GM18519 (cell line): ENCODE measurements around the gene MKRN2OS.

Experiments used
- ATAC-seq: cut with Tn5 transposase; IDR thresholded peaks from one replicate; pipeline ENCODE4 v1.9.1; 2021; ENCODE audit warnings: mild to moderate bottlenecking, moderate library complexity; ENCODE audit not compliant: unreplicated experiment, low FRiP score

The MKRN2OS gene

DNA sequence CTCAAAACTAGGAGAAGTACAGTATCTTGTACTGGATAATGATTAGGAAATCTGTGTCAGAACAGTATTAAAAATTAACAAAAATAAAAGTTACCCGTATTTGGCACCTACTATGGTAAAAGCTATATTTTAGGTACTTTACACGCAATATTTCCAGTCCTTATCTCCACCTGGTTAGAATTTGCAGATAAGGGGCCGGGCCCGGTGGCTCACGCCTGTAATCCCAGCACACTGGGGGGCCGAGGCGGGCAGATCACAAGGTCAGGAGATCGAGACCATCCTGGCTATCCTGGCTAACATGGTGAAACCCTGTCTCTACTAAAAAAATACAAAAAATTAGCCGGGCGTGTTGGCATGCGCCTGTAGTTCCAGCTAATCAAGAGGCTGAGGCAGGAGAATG is 28.4 kb downstream of the MKRN2OS start:
- no peak for ATAC-seq

DNA sequence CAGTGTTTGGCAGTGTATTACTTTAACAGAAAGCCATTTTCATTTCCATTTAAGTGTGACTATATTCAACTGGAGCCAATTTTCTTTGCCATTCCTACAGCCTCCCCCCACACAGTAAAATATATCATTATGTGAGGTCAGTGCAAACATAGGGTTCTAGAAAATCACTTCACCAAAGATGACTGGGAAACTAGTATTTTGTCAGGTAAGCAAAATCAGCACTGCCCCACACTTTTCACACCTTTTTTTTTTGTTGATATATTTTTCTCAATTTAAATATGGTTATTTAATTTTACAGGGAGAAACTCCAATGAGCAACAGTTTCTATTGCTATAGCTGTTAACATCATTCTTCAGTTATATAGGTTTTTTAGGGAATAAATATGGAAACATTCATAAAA is 29.7 kb downstream of the MKRN2OS start:
- no peak for ATAC-seq

DNA sequence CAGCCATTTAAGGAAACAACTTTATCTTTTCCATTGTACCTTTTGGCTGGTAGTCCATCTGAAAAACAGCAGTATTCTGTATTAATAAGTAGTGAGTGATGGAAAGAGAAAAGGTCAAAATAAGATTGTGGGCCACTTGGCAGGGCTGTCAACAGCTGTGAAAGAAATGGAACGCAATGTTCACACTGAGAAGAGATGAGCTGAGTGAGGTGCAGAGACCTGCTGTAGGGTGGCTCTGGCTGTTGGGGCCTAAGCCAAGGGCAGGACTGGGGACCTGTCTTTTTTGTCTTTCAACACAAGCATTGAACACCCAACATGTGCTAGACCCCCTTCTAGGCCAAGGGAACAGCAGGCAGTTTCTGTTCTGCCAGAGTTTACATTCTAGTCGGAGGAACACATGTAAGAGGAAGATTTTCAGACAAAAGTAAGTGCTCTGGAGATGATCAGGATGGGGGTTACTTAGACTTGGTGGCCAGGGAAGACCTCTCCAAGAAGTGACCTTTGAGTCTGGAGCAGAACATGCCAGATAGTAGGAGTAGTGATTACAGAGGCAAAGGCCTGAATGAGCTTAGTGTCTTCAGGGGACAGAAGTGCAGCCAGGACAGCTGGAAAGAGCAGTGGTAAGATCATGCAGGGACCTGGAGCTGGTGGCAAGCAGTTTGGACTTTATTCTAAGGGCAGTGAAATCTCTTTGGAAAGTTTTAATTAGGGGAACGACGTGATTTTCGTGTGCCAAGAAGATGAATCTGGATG is 31.4 kb downstream of the MKRN2OS start:
- ATAC-seq = no peak

DNA sequence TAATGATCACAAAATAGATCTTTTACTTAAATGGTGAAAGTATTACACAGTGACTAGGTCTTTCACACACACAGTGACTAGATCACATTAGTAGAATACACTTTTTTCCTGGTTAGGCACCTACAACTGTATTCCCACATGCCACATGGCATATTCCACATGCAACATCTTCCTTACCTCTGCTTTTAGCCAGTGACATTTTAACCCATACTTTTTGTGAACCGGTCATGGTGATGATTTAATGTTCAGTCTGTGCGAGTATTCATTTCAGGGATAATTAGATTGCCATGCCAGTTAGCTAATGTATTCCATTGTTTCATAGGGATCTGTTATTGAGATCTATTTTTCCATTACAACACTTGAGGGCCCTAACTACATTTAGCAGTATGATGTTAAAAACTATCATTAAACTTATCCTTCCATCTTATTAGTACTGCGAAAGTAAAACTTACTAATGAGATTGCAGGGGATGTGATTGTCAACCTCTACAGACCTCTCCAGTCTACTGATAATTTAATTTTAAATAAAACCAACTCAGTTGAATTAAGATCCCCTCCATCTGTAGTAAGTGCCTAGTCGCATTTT is 32.7 kb downstream of the MKRN2OS start:
- no peak for ATAC-seq

DNA sequence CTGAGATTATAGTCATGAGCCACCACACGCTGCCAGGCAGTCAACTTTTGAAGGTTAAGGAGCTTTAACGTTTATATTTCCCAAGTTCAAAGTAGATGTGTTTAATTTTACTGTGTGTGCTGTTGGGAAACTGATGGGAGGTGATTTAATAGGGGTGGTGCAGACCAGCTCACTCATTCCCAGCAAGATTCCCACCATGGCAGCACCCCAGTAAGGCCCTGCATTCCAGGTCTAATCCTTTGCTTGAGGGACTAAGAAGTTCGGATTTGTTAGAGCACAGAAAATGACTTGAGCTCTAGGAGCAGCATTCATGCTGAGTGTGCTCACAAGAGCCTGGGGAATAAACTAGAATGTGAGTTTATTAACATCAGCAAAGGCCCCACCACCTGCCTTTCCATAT is 35.8 kb downstream of the MKRN2OS start:
- ATAC-seq = no peak

DNA sequence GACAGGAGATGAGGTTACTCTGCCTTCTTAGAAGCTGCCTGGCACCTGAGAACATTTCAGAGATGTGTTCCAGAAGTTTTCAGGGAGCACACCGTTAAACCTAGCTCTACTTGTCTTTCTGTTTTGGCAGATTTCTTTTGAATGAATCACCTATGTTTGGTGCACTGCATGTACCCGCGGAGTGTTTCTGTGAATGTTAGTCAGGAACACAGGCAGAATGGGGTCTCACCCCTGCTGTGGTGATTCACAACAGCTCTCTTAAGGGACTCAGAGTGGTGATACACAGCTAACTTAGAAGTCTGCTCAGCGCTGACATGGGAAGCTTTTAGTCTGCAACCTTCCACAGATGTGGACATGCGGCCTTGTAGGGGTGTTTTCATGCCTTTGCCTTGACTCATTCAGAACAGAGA is 37.0 kb downstream of the MKRN2OS start:
- ATAC-seq = no peak

DNA sequence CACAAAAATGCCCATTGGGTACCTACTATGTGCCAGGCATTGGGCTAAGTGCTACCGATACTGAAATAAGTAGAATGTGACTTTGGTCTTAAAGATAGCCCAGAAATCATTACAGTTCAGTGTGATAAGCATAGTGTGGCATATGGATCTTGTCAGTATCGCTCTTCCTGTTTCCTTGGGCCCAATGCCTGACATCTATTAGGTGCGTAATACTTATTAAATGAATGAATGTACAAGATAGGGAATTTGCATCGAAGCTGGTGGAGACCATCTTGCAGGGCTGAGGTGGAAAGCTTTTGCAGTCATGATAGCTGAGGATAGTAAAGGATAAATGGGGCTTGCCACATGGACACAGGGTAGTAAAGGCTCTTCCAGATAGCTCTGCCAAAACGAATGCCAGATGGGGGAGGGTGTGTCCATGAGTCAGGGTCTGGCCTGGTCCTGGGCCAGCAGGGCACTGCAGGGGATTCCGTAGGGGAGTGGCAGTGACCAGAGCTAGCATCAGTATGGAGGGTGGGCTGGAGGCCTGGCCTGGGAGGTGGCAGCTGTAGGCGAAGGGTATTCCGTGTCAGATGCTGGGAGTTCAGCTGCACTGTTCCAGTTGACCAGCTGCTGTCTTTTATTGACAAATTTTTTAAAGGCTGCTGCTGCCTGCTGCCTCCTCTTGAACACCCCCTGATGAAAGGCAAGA is 37.6 kb downstream of the MKRN2OS start:
- ATAC-seq = no peak

DNA sequence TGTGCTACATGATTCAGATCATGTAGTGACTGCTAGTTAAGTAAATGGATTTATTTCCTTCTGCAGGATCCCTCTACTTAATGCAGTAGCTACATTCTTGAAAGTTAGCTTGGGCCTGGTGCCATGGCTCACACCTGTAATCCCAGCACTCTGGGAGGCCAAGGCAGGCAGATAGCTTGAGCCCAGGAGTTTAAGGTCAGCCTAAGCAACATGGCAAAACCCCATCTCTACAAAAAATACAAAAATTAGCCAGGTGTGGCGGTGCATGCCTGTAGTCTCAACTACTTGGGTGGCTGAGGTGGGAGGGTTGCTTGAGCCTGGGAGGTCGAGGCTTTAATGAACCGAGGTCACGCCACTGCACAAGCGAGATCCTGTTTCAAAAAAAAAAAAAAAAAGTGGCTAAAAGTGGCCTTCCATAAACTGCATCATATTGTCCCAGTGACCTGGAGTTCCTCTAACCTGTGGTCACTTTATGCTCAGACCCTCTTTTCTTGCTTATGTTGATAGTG is 39.0 kb downstream of the MKRN2OS start:
- ATAC-seq = no peak

DNA sequence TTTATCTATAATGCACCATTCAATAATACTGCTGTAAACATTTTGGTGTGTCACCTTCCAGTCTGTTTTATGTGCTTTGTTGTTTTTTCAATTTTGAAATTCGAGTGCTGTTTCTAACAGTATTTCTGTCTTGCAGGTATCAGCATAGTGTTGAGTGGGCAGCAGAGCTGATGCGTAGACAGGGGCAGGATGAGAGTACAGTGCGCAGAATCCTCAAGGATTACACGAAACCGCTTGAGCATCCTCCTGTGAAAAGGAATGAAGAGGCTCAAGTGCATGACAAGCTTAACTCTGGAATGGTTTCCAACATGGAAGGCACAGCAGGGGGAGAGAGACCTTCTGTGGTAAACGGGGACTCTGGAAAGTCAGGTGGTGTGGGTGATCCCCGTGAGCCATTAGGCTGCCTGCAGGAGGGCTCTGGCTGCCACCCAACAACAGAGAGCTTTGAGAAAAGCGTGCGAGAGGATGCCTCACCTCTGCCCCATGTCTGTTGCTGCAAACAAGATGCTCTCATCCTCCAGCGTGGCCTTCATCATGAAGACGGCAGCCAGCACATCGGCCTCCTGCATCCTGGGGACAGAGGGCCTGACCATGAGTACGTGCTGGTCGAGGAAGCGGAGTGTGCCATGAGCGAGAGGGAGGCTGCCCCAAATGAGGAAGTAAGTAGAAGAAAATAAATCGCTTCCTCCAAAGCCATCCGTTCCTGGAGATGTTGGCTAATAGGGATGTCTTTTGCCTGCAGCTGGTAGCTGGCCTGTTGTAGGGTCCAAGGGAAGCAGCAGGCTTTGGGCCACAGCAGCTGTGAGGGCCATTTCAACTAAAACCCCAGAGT is 42.0 kb downstream of the MKRN2OS start:
- ATAC-seq = no peak

DNA sequence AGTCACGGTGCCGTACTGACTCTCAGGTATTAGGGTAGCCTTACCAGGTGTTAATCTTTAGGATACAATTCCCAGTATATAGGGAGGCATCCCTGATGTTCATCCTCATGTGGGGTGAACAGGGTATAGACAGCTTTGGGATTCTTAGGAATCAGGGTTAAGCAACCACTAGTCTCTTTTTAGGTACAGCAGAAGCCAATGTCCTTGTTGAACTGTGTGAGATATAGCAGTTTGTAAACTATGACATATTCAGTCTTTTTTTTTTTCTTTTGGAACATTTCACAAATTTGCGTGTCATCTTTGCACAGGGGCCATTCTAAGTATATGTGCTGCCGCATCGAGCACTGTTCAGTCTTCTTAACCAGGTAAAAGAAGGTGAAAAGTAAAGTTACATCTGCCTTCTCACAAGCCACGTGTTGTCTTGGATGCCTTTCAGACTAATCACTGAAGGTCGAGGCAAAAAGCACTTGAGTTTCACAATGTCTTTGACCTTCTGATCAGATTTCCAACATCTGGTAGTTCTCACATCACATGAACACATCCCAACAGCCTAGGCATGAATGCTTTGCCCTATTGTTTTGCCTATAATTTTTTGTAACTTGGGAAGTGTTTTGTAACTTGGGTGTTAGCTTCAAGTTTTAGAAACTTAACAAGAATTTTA is 43.8 kb downstream of the MKRN2OS start:
- ATAC-seq = no peak

DNA sequence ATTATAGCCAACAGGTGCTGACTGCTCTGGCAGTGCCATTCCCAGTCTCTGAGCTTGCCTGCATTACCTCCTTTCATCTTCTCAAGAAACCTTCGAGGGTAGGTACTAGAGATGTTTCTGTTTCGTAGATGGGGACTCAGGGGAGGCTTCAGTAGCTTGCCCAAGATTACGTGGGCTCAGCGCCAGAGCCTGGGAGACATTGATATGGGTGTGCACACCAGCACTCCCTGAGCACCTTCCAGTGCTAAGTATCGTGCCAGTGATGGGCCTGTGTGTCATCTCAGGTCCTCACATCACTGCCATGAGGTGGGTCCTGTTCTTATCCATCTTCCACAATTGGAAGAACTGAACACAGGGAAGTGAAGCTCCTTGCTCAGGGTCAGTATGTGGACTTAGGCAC is 45.8 kb downstream of the MKRN2OS start:
- no peak for ATAC-seq

DNA sequence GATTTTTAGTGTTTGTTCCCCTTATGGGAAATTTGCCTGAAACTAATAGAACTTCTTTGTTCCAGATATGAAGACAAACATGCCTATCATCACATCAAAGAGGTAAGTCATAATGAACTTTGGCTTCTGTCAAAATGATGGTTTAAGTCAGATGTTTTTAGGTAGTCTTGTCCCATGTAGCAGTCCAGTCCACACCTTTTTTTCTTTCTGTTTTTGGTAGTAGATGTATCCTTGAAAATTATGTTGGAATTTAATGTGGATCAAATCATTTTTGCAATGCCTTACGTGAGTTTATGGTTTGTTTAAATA is 48.9 kb downstream of the MKRN2OS start:
- no peak for ATAC-seq

DNA sequence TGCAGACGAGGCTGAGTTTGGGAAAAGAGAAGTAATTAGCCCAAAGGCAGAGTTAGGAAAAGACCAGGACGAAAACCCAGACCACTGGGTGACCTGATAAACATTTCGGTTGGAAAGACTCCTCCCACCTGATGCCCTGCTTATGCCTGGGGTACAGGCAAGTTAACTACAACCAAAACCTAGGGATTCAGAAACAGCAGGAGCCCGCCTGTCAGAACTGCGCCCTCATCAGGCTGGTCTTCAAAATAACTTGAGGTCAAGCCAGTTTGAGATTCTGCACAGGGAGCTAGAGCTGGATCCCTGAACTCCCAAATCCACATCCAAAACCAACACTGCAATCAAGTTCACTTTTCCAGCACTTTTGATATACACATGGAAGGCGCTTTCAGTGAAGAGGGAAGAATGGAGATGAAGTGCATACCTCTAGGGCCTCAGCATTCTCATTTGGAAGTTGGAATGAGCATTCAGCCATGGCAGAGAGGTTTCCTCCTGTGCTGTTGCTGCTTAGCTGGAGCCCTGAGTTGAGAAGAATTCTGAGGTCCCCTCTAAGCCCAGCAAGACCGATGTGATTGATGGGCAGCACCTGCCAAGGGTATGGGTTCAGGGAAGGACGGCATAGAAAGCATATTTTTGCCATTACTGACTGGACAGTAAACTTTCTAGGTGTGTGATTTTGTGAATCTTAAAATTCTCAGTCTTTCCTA is 49.4 kb downstream of the MKRN2OS start:
- no peak for ATAC-seq

DNA sequence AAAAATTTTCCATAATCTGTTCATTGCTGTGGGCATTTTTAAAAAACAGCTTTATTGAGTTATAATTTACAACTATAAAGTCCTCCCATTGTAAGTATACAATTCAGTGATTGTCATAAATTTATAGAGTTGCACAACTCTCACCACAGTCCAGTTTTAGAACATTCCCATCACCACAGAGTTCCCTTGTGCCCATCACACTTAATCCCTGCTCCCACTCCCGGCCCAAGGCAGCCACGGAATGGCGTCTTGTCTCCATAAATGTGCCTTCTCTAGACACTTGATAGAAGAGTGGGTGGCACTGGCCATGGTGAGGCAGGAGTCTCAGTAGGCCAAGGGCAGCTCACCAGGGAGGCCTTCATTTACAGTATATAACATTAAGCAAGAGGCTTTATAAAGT is 54.8 kb downstream of the MKRN2OS start:
- no peak for ATAC-seq

DNA sequence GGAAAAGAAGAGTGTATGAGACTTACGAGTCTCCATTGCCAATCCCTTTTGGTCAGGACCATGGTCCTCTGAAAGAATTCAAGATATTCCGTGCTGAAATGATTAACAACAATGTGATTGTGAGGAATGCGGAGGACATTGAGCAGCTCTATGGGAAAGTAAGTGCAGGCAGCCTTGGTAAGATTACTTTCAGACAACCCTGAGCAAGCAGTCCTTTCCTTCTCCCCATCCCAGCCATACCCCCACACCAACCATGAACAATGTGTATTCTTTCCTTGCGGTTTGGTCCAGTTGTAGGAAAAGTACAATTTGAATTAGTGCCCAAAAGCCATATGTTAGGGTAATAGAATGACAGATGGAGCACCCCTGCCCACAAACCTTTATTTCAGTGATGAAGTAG is 55.5 kb downstream of the MKRN2OS start:
- ATAC-seq = no peak
